ENCODE results near the gene TTL.
"Not testable (repeated sequence)": the region's sequence is repeated elsewhere in the genome, so short reads cannot be mapped to it uniquely, and the experiment has no call there.

Gene TTL

DNA sequence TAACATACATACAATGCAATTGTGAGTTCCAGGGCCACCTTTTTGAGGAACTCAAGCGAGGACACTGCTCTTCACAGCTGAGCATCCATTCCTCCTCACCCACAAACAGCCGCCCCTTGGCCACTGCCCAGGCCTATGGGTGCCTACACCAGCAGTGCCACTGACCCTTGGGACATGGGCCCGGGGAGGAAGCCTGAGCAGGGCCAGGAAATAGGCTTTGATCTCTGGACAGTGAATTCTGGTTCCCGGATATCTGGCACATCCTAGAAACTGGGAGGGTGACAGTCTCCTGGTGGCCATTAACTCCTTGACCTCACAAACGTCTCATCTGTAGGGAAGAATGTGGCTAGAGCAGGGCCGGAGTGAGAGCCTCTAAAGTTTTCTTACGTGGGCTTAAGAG, 5.5 kb upstream of the TTL start:
- no peak for DNase-seq

DNA sequence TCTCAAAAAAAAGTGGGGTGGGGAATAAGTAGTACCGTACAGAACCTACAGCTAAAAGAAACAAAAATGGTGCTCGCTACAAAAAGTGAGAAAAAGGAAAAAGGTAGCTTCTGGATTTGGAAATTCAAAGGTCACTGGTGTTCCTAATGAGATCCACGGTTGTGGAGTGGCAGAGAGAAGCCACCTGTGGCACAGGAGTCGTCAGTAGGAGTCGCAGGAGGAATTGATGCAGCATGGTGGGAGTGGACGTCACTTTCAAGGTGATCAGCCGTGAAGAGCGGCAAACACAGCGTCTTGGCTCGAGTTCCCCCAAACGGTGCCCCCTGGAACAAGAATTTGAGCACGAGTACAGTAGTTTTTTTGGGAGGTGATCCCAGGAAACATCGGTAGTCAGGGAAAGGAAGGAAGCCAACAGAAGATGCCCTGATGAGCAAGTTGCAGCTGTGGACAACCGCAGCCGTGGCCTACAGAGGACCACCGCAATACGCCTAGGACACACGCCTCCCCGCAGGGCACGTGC, 1.4 kb upstream of the TTL start:
- no peak for DNase-seq

DNA sequence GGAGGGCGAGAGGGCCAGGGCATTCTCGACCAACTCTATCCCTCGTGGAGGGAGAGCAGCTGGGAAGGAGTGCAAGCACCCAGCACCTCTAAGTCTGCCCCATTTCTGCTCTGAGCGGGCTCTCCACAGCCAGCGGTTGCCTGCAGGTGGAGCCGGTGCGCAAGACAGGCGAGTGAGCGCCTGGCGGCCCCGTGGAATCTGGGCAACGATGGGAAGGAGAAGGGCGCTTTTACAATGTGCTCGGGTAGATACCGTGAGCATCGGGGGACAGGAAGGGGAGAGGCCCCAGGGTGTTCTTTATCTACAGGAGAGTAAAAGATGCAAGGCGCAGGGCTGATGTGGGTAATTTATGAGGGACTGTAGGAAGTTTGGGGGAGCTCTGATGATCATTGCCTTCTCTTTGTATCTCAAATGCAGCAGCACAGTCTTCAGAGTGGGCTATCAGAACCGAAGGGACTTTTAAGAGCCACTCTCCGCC, 867 bp upstream of the TTL start:
- peak; percentile 95 for DNase-seq

DNA sequence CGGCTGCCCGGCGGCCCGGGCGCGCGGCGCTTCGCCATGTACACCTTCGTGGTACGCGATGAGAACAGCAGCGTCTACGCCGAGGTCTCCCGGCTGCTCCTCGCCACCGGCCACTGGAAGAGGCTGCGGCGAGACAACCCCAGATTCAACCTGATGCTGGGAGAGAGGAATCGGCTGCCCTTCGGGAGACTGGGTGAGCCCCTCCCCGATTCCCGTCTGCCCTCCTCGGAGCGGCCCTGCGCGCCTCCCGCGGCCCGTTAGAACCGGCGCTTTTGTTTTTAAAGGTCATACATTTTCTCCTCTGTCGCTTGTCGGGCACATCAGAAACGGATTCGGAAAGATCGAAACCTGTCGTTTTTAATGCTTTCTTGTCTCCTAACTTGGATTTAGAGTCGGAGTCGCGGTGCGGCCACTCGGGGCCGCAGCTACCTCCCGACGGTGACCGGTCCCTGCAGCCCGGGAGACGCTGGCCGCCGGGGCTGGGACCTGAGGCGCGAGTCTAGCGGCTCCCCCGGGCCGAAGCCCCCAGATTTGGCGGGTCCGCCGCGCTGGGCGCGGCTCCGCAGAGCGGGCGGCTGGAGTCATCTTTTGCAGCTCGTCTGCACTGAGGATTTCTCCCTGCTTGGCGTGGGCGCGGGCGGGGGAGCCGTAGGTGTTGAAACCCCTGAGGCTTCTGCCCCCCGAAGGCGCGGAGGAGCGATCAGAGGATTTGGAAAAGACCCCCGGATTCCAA, 519 bp downstream of the TTL start:
- DNase-seq, result peak; percentile 52

DNA sequence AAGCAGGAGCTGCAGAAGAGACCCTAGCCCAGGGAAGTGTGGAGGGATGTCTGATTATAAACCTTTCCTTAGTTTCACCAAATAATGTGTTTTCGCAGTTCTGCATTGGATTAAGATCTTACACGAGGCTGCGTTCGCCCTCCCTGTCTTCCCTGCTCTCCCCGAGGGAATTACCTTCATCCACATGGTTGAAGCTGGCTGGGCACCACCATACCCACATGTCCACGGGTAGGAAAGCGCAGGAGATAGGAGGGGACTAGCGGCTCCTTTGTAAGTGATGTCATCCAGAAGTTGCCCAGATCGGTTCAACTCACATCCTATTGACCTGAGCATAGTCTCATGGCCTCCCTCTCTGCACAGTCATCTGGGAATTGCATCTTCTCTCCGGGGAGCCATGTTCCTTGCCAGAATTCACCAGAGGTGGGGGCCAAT, 1.1 kb downstream of the TTL start:
- peak; percentile 51 for DNase-seq

DNA sequence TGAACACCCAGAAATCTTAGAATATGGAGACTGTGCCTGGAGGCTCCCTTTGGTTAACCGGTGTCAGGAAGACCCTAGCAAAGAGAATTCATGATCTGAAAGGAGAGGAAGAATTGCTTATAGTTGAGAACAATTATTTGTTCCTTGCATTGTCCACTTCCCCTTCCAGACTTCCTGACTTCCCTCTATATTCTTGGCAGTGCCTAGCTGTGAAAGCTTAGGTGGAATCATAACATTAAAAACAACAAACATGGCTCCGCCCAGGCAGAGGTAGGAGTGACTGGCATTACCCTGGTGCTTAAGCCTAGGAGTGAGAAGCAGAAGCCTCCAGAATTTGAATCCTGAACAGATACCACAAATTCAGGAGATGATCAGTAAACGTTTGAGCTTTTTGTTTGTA, 1.9 kb downstream of the TTL start:
- peak; percentile 21 for DNase-seq

DNA sequence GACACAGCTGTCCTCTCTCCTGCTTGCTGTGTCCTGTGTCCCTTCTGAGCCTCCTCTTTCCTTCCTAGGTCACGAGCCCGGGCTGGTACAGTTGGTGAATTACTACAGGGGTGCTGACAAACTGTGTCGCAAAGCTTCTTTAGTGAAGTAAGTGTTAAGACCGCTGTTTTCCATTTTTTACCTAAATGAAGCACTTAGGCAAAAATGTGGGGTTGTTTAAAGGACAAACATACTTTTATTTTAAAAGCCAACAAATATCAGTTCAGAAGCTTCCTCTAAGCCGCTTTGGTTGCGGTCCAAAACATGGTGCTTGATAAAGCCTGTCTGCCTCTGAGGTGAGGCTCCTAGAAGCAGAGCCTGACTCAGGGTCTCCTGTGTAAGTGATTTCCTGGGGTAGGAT, 3.9 kb downstream of the TTL start:
- DNase-seq, result no peak

DNA sequence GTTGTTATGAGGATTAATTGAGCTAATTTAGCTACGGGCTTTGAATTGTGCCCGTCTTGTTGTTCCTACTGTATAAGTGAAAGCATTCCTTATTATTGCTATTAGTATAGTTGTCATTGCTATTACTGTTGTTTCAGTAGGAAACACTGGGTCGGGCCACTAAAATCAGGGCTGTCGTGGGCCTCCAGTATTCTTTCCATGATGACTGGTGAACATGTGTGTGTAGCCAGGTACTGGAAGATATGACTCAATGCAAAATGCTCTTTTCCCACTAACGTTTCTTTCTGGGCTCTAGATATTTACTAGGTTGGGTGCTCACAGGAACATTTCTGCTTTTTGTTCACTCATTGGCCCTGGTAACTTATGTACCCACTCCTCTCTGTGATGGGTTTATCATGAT, 4.9 kb downstream of the TTL start:
- DNase-seq, result no peak

DNA sequence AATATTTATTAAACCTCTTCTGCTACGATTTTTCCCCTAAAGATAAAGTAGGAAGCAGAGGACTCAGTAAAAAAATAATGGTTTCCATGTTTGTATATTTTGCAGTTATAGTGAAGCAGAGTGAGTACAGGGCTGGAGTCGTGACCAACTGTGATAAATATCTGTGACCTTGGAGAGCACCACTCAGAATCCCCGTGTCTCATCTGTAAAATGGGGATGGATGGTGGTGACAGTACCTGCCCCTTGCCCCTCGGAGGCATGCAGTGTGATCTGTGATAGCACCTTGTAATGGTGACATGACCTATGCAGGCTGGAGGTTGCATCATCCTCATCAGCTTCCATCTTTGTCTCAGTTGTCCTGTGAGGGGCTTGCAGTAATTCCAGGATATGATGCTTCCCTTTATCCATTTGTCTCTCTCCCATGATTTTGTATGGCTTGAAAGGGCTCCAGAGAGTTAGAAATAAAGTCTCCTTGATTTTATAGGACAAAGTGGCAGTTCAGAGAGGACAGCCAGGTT, 5.5 kb downstream of the TTL start:
- DNase-seq, result no peak

DNA sequence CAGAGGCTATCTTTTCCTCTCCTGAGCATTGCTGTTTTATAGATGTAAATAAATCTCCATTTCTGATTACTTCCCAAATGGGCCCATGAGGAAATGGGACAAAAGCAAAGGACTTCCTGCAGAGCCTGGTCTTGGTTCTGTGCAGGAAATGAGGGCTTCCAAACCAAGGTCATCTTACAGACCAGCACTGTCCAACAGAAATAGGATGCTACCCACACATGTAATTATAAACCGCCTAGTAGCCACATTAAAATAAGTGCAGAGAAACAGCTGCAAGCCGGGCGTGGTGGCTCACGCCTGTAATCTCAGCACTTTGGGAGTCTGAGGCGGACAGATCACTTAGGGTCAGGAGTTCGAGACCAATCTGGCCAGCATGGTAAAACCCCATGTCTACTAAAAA, 6.2 kb downstream of the TTL start:
- no peak for DNase-seq

DNA sequence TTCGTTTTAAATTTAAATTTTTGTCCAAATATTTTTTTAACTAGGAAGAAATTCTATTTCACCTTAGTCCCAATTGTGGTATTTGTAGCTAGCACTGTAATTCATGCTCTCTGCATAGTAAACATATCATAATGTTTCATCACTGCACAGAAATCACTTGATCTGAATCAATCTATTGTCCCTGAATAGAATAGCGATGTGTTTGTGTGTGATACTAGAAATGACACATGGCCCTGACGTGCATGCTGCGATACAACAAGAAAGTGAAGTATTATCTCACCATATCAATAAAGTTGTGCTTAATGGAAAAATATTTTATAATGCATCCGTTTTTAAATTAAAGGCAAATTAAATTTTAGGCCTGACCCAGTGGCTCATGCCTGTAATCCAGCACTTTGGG, 10.0 kb downstream of the TTL start:
- no peak for DNase-seq

DNA sequence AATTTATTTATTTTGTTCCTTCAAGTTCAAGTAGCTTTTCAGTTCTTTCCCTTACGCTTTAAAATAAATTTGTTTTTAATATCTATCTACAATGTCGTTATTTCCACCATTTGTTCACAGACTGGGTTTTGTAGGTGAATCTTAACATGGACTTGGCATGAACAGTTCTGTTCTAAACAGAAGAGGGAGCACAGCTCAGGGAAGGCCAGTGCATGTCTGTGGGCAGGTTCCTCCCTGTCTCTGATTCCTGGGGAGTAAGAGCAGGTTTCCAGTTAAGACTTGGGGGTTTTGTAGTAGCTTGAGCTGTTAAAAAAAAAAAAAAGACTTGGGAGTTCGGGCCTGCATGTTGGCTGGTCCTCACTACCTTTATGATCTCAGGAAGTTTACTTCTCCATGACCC, 11.1 kb downstream of the TTL start:
- DNase-seq, result peak; percentile 15

DNA sequence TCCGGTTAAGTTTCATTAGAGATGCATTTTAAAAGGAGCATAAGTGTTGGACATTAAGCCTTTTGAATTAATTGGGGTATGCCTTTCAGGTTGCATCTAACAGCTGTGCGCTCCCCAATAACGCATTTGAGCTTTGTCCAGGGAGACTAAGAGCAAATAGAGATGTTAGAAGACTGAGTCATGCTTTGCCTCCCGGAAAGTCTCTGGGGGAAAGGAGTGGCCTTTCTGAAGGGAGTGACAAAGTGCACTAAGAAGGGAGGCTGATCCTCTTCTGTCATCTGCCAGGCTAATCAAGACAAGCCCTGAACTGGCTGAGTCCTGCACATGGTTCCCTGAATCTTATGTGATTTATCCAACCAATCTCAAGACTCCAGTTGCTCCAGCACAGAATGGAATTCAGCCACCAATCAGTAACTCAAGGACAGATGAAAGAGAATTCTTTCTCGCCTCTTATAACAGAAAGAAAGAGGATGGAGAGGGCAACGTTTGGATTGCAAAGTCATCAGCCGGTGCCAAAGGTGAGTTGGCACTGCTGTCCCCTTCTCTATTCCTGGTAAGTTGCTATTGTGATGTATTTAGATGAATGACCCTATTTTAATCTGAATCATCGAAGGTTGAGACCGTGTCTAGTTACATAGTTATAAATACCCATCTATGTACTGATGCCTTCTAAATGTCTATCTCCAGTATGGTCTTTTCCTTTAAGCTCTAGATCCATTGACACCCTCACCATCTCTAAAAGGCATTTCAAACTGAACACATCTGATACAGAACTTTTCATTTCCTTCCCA, 12.1 kb downstream of the TTL start:
- peak; percentile 18 for DNase-seq

DNA sequence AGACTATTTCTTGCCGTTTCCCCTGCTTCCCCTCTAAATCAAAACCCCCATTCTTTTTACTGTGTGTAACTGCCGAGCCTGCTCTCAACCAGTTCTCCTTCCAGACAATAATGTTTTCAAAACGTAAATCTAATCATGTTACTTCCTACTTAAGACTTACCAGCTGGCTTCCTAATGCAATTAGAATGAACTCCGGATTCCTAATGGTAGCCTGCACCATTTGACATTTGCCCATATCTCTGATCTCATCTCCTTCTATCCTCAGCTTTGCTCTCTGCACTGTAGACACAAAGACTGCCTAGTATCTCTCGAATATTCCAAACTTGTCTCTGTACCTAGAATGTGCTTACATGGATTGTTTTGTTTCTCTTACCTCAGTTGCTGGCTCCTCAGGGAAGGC, 12.9 kb downstream of the TTL start:
- no peak for DNase-seq

DNA sequence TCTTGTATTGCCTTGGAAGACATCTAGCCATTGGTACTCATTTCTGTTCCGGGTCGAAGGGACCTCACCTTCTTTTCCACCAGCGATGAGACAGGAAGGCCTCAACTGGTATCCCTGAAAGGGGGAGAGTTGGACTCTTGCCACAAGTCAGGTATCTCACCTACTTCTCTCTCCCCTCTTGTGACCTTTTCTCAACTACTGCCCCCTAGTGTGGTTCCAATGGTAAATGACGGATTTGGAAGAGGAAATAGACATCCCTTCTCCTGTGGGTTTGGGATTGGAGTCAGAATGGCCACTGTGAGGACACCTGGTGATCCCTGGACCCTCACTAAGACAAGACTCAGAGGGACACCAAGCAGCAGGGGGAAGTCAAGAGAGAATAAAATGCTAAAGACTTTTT, 13.9 kb downstream of the TTL start:
- DNase-seq, result not testable (repeated sequence)

DNA sequence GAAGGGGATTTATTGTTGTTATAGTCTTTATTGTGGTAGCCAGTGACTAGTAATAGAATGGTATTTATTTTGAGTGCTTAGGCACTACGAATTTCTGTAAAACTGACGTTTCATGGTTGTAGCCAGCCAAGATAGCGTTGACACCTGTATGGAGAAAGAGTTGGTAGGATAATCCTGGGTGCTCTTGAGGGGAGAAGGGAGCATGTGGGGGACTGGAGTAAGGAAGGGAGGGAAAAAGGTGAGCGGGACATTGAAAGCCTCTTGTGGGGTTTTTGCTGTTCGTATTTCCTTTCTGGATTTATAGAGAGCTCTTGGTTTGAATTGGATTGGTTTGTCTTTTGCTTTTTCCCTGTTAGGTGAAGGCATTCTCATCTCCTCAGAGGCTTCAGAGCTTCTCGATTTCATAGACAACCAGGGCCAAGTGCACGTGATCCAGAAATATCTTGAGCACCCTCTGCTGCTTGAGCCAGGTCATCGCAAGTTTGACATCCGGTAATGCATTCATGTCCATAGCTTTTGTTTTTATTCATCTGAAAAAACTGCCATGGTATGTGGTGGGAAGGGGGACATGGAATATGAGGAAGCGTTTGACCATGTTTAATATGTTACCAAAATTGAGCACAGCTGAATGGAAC, 19.0 kb downstream of the TTL start:
- peak; percentile 81 for DNase-seq

DNA sequence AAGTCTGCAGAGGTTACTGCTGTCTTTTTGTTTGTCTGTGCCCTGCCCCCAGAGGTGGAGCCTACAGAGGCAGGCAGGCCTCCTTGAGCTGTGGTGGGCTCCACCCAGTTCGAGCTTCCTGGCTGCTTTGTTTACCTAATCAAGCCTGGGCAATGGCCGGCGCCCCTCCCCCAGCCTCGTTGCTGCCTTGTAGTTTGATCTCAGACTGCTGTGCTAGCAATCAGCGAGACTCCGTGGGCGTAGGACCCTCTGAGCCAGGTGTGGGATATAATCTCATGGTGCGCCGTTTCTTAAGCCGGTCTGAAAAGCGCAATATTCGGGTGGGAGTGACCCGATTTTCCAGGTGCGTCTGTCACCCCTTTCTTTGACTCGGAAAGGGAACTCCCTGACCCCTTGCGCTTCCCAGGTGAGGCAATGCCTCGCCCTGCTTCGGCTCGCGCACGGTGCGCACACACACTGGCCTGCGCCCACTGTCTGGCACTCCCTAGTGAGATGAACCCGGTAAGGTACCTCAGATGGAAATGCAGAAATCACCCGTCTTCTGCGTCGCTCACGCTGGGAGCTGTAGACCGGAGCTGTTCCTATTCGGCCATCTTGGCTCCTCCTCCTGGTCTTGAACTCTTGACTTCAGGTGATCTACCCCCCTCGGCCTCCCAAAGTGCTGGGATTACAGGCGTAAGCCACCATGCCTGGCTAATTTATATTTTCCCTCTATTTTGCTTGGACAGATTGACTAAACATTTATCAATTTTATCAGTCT, 27.5 kb downstream of the TTL start:
- not testable (repeated sequence) for DNase-seq

DNA sequence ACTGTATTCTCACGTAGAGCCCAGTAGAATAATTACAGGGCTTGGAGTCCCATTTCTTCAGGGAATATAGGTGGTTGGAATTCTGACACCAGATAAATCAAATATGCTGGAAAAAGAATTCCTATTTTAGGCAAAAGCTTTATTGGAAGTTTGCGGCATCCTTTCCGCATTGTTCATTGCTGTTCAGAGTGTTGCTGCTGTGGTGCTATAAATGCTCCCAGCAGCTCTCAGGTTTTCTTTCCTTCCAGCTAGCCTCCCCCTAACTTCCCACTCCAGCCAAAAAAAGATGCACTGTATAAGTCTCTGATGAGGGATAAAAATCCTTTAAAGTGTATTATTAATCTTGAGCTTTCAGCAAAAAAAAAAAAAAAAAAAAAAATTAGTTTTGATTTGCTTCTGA, 34.8 kb downstream of the TTL start:
- DNase-seq, result no peak

DNA sequence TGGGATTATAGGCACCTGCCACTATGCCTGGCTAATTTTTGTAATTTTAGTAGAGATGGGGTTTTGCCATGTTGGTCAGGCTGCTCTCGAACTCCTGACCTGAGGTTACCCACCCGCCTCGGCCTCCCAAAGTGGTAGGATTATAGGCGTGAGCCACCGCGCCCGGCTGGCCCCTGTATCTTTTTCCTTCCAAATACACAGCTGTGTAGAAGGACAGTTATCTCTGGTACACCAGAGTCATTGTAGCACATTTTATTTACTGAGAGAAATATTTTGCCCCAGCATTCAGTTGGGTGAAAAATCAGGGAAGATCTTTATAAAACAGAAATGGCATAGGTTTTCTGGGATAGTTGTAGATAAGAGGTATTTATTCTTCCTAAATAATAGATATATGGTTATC, 36.9 kb downstream of the TTL start:
- DNase-seq, result peak; percentile 50

DNA sequence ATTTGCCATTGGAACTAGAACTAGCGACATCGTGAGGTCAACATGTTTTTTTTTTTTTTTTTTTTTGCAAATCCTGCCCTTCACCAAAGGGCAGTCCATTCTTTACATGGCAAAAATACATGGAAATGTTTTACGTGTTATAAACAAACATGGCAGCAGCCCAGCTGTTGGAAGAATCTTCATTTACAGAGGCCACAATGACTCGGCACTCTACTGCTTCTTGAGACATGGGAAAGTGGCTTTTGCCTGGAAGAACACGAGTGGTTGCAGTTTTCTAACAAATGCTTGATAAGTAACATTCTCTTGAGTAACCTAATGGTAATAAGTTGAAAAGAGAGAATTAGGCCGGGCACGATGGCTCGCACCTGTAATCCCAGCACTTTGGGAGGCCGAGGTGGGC, 37.5 kb downstream of the TTL start:
- DNase-seq, result peak; percentile 52

DNA sequence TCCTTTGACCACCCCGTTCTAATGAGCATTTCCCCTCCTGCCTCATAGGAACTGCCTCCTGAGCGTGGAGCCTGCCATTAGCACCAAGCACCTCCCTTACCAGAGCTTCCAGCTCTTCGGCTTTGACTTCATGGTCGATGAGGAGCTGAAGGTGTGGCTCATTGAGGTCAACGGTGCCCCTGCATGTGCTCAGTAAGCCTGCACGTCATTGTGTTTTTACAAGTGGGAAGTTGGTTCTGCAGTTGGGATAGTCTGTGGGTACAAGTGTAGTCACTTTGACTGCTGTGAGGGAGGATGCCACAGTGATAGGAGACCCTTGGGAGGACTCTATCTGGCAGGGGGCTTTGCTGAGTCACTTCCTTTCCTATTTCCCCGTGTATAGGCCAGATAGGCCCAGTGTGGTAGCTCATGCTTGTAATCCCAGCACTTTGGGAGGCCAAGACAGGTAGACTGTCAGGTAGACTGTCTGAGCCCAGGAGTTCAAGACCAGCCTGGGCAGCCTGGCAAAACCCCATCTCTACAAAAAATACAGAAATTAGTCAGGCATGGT, 38.4 kb downstream of the TTL start:
- DNase-seq, result peak; percentile 50

DNA sequence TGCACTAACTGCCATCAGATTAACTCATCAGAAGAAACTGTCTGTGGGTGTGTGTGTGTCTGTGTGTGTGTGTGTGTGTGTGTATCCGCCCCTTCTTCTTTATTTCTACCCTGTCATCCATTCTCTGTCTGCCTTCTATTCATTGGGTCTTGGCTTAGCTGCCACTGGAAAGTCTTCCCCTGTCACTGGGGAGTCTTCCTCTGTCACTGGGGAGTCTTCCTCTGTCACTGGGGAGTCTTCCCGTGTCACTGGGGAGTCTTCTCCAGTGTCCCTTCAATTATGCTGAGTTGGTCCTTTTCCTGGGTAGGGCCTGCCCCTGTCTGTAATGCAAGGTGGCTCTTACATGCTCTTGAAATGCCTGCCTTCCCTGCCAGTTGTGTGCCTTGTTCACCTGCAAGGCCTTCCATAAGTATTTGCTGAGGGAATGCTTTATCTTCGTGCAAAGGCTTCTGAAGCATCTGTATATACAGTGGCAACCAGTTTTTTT, 41.4 kb downstream of the TTL start:
- DNase-seq, result no peak

All from hematopoietic multipotent progenitor cell treated with erythropoietin and hydrocortisone succinate and interleukin-3 and kit ligand, for 6 days (in vitro differentiated cells).